HEK293 (cell line): ENCODE data around the gene MCTP1.
A peak's percentile ranks its signal among the peaks of the same experiment; 100 is the strongest.

ENCODE experiments used
- KLF16 ChIP-seq: fragments of 450-650 bp; formaldehyde crosslinking; IDR thresholded peaks from 2 replicates; pipeline ENCODE4 v1.5.1; 2017; ENCODE audit warnings: missing biosample characterization, missing genetic modification characterization
- REST ChIP-seq: fragments of 450-650 bp; formaldehyde crosslinking; IDR thresholded peaks from 2 replicates; pipeline ENCODE4 v1.5.1; 2016; ENCODE audit warnings: missing biosample characterization, missing genetic modification characterization
- TRIM28 ChIP-seq: IDR thresholded peaks from 2 replicates; pipeline ENCODE4 v1.6.1; 2011; ENCODE audit warnings: low read length, control low read depth, borderline replicate concordance
- ZBTB11 ChIP-seq: fragments of 450-650 bp; formaldehyde crosslinking; conservative IDR thresholded peaks from 2 replicates; pipeline ENCODE4 v1.5.1; 2016; ENCODE audit warnings: low read depth, missing biosample characterization, missing genetic modification characterization
- ZBTB8A ChIP-seq: fragments of 450-650 bp; formaldehyde crosslinking; IDR thresholded peaks from 2 replicates; pipeline ENCODE4 v1.5.1; 2016; ENCODE audit warnings: missing biosample characterization, missing genetic modification characterization
- ZNF112 ChIP-seq: fragments of 450-650 bp; formaldehyde crosslinking; IDR thresholded peaks from 2 replicates; pipeline ENCODE4 v1.5.0; 2017; ENCODE audit warnings: missing biosample characterization, missing genetic modification characterization
- ZNF280D ChIP-seq: fragments of 450-650 bp; formaldehyde crosslinking; IDR thresholded peaks from 2 replicates; pipeline ENCODE4 v1.5.1; 2016; ENCODE audit warnings: missing biosample characterization, missing genetic modification characterization
- ZNF354C ChIP-seq: fragments of 450-650 bp; formaldehyde crosslinking; IDR thresholded peaks from 2 replicates; pipeline ENCODE4 v1.5.1; 2016; ENCODE audit warnings: missing biosample characterization, missing genetic modification characterization, low read depth, borderline replicate concordance
- ZNF433 ChIP-seq: fragments of 450-650 bp; formaldehyde crosslinking; IDR thresholded peaks from 2 replicates; pipeline ENCODE4 v1.5.1; 2016; ENCODE audit warnings: missing biosample characterization, missing genetic modification characterization, low read depth
- ZNF510 ChIP-seq: fragments of 450-650 bp; formaldehyde crosslinking; IDR thresholded peaks from 2 replicates; pipeline ENCODE4 v1.5.1; 2018; ENCODE audit warnings: mild to moderate bottlenecking, missing genetic modification characterization, missing biosample characterization; ENCODE audit not compliant: insufficient replicate concordance
- ZNF518A ChIP-seq: fragments of 450-650 bp; formaldehyde crosslinking; conservative IDR thresholded peaks from 2 replicates; pipeline ENCODE4 v1.5.1; 2016; ENCODE audit warnings: low read depth, missing biosample characterization, missing genetic modification characterization
- ZNF623 ChIP-seq: fragments of 450-650 bp; formaldehyde crosslinking; IDR thresholded peaks from 2 replicates; pipeline ENCODE4 v1.5.1; 2016; ENCODE audit warnings: missing biosample characterization, missing genetic modification characterization
- ZNF629 ChIP-seq: fragments of 450-650 bp; formaldehyde crosslinking; IDR thresholded peaks from 2 replicates; pipeline ENCODE4 v1.5.1; 2017; ENCODE audit warnings: missing biosample characterization, missing genetic modification characterization
- ZSCAN4 ChIP-seq: fragments of 450-650 bp; formaldehyde crosslinking; IDR thresholded peaks from 2 replicates; pipeline ENCODE4 v1.5.1; 2017; ENCODE audit warnings: missing biosample characterization, missing genetic modification characterization

Gene MCTP1

GRCh38 chr5:94818904-94819303 lies 466.0 kb downstream of the MCTP1 start (continued):
- TF ChIP-seq ZNF623 (tag by site-specific recombination) = peak; percentile 71
- peak; percentile 42; the same call in 1 of the 2 replicates for TF ChIP-seq ZNF629 (tag by site-specific recombination)
- TF ChIP-seq ZNF510 = peak; percentile 66
- no peak for TF ChIP-seq ZNF112 (tag by site-specific recombination)
- peak; percentile 71 for TF ChIP-seq ZBTB11
- TF ChIP-seq ZNF433 (tag by site-specific recombination) = 0 out of 2 replicates have a peak, but pooled peaks have one; percentile 29
- no peak for TF ChIP-seq ZSCAN4 (tag by site-specific recombination)
- no peak for TF ChIP-seq ZNF280D (tag by site-specific recombination)
- peak; percentile 63; the same call in 1 of the 2 replicates for TF ChIP-seq ZNF354C (tag by site-specific recombination)
- peak; percentile 82 for TF ChIP-seq ZNF518A
- TF ChIP-seq ZBTB8A (tag by site-specific recombination) = peak; percentile 66
- TF ChIP-seq TRIM28 = no peak
- no peak for TF ChIP-seq KLF16 (tag by site-specific recombination)
- peak; percentile 50; the same call in 1 of the 2 replicates for TF ChIP-seq REST
